CD4-positive, alpha-beta T cell treated with Interleukin-2 at 100 ng/mL for 4 hours (primary cell): Measurements from ENCODE around the gene TMIGD2.
"Not testable (repeated sequence)": the region's sequence is repeated elsewhere in the genome, so short reads cannot be mapped to it uniquely, and the experiment has no call there.

Experiments
- DNase-seq: peaks from one replicate; pipeline ENCODE4 v3.0.0-alpha.2; 2020; ENCODE audit warnings: low spot score

Gene TMIGD2

DNA sequence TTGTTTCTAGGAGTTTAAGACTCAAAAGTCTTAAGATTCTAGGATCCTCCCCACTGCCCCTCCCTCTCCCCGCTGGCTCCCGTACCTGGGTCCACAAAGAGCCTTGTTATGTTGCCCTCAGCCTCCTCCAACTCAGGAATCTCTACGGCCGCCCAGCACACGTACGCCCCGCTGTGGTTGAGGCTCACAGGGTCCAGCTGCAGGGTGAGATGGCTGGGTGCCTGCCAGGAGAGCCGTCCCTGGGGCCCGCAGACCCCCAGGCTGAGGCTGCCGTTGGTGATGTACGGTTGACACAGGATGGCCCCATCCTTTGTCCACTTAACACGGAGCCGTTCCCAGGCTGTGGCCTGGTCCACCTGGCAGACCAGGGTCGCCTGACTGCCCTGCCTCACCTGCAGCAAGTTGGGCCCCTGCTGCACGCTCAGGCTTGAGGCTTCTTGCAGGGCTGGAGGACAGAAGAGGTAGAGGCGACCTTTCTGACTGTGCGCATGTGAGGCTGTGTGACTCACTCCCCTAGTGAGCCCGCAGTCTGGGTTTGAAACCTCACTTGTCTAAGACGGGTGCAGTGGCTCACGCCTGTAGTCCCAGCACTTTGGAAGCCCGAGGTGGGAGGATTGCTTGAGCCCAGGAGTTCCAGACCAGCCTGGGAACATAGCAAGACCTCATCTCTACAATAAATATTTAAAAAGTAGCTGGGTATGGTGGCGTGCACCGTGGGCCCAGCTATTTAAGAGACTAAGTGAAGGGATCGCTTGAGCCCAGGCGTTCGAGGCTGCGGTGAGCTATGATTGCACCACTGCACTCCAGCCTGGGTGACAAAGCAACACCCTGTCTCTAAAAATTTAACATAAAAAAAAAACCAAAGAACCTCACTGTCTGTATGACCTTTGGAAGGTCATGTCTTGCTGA is 4.0 kb downstream of the TMIGD2 start:
- DNase-seq = no peak

DNA sequence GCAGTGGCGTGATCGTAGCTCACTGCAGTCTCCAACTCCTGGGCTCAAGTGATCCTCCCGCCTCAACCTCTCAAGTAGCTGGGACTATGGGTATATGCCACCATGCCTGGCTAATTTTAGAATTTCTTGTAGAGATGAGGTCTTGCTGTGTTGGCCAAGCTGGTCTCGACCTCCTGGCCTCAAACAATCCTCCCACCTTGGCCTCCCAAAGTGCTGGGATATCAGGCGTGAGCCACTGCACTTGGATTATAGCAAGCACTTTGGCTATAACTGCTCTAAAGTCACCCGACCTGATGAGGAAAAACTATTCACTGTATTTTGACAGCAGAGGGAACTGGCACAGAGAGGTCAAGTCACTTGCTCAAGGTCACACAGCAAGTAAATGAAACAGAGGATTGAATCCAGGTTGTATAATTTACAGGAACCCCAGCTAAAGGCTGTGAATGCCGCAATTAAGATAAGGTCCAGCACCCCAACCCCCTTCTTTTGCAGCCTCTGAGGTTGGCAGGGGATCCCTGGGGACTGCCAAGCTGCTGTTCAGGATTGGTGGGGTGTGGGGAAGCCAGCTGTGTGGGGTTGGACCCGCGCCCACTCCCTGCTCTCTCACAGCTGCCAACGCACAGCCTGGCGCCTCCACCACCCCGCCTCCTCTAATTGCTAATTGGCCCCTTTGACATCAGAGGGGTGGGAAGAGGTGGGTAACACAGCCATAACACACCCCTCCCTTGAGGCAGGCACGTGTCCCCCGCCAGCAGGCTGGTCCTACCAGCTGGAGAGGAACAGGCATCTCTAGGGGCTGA is 6.0 kb downstream of the TMIGD2 start:
- DNase-seq = no peak

DNA sequence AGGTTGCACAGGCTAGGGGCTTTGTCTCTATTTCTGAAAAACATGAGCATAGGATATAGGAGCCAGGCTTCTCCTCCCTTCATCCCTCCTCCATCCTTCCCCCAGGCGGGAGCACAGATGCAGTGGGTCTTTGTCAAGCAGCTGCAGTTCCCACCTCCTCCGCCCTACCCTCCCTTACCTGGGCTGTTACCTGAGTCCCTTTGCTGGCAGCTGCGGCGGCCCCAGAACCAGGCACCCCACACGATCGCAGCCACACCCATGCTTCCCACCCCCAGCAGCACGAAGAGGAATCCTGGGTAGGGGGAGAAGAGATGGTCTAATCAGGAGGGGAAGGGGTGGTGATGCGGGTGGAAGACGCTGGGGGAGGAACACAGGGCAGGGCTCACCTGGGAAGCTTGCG is 7.8 kb downstream of the TMIGD2 start:
- DNase-seq = no peak

DNA sequence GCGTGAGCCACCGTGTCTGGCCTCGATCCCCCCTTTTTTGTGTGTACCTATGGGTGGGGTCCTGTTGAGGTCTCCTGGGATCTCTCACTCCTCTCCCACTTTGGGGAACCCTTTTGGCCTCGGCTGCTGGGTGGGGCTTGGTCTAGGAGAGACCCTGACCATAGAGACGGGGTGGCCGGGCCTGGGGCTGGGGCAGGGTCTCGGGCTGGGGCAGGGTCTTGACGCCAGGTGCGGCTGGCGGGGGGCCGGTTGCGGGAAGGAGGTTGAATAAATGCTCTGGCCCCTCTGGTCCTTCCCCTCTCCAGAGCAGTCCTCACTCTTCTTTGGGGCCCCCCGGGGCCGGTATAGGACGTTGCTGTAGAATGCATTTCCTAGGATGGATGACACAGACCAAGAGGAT is 9.7 kb downstream of the TMIGD2 start:
- no peak for DNase-seq

DNA sequence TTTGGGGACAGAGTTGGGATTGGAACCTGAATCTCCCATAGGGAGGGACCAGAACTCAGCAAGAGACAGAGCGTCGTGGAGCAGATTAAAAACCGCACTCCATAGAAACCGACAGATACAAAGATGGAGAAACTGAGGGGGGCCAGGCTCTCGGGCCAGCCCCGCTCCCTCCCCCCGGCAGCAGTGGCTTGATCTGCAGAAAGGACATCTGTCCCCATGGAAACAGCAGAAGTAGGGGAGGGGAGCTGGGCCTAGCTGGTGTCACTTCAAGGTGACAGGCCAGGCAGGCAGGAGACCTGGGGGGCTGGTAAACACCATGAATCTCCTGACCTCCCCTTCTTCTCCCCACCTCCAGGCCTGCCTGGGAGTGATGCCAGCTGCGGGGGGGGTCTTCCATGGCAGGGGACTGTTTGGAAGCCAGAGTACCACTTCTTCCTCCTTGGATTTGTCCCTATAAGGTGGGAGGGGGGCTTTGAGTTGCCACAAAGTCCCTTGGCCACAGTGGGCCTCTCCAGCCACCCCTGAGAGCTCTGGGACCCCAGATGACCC is 10.9 kb downstream of the TMIGD2 start:
- DNase-seq = no peak

DNA sequence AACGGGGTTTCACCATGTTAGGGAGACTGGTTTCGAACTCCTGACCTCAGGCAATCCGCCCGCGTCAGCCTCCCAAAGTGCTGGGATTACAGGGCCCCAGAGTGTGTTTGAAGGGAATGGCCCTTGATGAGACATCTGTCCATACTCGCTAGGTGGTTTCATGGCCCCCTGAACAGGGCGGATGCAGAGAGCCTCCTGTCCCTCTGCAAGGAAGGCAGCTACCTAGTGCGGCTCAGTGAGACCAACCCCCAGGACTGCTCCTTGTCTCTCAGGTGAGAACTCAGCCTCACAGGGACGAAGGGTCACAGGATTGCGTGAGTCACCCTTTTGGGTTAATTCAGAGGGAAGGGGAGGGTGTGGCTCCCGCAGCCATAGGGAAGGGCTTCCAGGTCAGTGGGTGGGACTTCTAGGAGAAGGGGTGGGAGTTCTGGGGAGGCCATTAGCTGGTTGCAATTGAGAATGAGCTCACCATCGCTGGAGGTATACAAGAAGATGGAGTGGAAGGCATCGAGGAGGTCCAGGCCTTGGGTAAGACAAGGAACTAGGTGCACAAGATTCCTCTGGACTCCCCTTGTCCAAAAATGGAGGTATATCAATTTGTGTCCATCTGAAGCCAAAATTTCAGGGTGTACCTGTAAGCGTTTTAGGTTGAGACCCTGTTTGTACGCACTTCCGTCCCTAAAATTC is 14.0 kb downstream of the TMIGD2 start:
- no peak for DNase-seq

DNA sequence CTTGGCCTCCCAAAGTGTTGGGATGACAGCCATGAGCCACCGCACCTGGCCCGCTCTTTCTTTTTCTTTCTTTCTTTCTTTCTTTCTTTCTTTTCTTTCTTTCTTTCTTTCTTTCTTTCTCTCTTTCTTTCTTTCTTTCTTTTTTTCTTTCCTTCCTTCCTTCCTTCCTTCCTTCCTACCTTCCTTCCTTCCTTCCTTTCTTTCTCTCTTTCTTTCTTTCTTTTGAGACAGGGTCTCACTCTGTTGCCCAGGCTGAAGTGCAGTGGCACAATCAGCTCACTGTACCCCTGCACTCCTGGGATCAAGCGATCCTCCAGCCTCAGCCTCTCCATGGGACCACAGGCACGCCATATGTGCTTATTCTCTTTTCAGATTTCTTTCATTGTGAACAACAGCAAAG is 16.0 kb downstream of the TMIGD2 start:
- DNase-seq = not testable (repeated sequence)

DNA sequence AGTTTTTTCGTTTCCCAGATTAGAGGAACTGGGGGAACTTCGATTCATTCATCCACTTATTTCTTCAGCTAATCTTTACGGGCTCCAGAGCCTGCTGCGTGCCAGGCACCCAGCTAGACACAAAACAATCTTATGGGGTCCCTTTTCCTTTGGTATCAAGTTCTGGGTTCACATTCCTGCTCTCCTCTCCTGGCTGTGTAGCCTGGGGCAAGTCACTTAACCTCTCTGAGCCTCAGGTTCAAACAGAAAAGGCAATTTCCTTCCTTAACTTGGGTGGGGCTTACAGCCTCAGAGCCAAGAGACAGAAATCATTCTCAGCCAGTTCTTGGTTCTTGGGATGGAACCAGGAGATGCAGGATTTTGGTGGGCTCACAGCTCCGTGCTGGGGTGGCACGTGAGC is 17.2 kb downstream of the TMIGD2 start:
- DNase-seq = no peak

DNA sequence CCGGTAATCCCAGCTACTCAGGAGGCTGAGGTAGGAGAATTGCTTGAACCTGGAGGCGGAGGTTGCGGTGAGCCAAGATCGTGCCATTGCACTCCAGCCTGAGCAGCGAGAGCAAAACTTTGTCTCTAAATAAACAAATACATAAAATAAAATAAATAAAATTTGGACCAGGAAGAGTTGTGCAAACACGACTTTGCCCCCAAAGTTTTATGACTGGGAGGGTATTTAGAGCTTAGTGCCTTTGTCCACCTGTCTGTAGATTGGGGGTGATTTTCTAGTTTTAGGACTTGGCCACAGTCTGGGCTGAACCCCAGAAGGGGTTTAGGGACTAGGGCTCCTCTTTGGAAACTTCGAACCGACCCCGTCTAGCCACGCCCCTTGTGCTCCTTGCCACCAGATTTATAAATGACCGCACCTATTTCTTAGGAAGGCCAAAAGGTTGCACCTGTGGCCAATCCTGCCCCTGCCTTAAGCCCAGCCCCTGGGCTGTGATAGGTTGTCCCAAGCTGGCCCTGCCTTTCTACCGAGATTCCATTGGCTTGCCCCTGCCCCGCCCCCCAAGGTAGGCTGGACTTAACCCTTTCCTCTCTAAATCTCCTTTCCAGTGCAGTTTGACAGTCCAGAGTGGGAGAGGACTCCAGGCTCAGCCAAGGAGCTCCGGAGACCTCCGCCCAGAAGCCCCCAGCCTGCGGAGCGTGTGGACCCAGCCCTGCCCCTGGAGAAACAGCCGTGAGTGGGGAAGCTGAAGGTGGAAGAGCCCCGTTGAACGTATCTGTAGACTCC is 17.8 kb downstream of the TMIGD2 start:
- no peak for DNase-seq

DNA sequence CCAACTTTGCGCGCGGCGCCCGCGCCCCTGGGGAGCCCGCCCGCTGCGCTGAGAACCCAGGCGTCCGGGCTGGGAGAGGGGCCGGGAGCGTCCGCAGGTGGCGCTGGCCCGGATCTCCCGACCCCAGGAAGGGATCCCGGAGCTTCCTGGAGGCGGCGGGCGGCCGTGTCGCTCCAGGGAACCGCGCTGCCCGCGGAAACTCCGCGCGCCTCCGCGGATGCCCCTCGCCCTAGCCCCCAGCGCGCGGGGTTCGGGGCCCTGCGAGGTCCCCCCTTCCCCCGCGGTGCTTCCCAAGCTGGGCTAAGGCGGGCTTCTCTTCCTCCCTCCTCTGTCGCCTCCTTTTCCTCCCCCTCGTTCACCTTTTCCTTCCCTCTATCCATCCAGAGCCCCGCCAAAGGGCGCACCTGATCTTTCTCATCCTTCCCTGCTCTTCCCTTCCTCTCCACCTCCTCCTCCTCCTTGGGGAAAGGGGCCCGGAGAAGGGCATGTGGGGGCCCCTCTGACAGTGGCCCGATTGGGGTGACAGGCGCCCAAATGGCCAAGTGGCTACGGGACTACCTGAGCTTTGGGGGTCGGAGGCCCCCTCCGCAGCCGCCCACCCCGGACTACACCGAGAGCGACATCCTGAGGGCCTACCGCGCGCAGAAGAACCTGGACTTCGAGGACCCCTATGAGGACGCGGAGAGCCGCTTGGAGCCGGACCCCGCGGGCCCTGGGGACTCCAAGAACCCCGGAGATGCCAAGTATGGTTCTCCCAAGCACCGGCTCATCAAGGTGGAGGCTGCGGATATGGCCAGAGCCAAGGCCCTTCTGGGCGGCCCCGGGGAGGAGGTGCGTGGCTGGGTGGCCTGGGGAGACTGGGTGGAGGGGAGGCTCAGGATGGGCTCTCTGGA is 22.4 kb downstream of the TMIGD2 start:
- DNase-seq = no peak

DNA sequence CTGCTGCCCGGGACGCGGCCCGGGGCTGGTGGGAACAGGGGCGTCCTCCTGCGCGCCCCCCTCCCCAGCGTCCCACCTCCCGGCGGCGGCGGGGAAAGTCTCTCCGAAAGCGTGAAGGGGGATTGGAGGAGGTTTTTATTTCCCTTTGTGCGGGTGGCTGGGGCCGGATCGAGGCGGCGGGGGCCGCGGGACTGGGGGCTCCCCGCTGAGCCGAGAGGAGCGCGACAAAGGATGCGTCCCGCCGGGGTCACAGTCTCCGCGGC is 23.0 kb downstream of the TMIGD2 start:
- no peak for DNase-seq

DNA sequence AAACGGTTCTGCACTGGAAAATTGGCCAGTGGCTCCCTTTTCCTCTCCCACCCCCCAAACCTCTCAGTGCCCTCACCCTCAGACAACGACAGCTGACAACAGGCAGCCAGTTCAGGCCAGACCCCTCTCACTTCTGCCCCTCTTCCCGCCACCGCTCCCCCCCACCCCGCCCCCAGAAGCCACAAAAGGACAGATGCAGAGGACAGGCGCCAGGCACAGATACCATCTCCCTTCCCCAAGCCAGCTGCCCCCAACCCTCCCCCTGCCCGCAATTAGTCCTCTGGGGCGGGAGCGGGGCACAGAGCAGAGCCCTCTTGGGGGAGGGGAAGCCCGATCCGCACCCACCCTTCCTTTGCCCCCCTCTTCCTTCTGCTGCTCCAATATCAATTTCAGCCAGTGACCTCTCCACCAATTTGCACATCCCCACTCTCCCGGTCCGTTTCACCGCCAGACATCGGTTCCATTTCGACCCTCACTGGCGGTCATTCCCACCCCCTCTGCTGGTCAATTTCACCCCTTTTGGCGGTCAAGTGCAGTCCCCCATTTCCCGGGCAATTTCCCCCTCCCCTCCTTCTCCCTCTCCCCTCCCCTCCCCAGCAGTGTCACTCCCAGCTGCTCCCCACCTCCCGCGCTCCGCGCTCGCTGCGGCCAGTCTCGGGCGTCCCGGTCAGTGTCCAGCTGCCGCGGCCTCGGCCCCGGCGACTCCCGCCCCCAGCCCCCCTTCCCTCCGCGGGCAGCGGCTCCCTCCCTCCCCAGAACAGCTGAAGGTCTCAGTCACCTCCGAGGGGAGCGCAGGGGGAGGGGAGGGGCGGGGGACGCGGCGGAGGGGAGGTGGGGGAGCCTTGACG is 23.5 kb downstream of the TMIGD2 start, which contains the start of gene SHD:
SHD (plus strand) TSS at position 848 of the 848 bp plus-strand sequence. CDS start 798 bp downstream, outside the sequence.
- no peak for DNase-seq

DNA sequence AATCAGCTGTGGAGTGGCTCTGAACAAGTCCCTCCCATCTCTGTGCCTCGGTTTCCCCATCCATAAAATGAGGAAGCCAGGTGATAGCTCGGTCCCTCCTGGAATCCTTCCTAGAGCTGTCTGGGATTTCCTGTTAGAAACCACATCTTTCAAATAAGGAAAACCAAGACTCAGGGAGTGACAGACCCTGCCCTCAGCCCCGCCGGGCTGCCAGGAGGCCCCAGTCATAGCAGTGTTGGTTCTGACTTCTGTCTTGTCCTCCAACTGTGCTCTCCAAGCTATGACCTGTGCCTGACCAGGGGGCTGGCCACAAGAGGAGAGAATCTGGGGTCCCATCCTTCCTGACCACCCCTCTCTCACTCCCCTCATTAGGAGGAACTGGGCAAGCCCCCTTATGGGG is 24.2 kb downstream of the TMIGD2 start:
- no peak for DNase-seq

DNA sequence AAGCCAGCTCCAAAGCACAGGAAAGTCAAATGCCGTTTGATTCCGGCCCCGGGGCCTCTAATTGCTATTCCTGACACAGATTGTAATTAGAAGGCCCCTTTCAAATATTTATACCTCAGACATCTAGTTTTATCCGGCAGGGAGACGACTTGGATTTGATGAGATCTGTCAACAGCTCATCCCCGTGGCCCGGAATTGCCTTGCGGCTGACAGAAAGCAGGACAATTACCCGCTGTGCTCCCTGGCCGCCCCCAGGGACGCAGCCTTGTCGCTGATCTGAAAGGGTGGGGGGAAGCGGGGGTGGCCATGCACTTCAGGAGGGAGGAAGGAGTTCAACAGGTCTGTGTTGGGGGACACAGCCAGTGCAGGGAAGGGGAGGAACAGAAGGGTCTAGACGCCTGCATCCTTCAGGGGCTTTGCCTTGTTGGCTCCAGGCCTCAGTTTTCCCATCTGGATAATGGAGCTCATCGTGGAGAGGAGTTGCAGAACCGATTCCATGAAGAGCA is 24.9 kb downstream of the TMIGD2 start:
- no peak for DNase-seq

DNA sequence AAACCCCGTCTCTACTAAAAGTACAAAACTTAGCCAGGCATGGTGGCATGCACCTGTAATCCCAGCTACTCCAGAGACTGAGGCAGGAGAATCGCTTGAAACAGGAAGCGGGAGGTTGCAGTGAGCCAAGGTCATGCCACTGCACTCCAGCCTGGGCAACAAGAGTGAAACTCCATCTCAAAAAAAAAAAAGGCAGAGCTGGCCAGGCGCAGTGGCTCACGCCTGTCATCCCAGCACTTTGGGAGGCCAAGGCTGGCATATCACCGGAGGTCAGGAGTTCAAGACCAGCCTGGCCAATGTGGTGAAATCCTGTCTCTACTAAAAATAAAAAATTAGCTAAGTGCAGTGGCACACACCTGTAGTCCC is 27.9 kb downstream of the TMIGD2 start:
- not testable (repeated sequence) for DNase-seq

DNA sequence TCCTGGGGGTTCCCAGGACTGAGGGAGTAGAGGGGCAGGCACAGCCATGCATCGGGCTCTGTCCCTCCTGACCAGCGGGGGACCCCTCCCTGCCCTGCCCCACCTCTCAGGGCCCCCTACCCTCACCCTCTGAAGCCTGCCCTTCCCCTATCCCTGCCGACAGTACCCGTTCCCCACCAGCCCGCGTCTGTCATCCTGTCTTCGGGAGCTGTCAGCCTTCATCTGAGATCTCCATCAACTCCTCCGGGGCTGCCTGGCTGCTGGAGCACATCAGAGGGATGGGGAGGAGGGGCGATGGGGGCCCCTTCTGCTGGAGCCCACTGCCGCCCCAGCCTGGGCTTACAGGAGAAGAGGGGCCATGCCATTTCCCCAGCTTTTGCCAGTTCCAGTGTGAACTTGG is 29.3 kb downstream of the TMIGD2 start:
- no peak for DNase-seq

DNA sequence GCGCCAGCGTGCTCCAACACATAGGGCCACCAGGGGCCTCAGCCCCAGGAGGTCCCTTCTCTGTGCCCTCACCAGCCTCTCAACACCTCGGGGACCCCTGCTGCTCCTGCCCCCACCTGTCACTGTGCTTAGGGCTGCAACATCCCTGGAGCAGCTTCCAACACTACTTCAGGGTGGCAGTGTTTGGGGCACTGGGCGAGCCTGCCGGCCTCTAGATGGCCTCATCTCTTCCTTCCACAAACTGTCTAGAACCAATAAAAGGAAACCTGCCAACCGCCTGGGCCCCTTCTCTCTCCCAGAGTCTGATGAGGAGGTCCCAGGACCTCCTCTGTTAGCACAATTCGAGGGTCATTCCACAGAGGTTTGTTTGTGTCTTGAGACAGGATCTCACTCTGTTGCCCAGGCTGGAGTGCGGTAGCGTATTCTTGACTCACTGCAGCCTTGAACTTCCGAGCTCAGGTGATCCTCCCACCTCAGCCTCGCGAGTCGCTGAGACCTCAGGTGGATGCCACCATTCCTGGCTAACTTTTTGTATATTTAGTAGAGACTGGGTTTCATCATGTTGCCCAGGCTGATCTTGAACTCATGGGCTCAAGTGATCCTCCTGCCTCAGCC is 33.3 kb downstream of the TMIGD2 start:
- no peak for DNase-seq

DNA sequence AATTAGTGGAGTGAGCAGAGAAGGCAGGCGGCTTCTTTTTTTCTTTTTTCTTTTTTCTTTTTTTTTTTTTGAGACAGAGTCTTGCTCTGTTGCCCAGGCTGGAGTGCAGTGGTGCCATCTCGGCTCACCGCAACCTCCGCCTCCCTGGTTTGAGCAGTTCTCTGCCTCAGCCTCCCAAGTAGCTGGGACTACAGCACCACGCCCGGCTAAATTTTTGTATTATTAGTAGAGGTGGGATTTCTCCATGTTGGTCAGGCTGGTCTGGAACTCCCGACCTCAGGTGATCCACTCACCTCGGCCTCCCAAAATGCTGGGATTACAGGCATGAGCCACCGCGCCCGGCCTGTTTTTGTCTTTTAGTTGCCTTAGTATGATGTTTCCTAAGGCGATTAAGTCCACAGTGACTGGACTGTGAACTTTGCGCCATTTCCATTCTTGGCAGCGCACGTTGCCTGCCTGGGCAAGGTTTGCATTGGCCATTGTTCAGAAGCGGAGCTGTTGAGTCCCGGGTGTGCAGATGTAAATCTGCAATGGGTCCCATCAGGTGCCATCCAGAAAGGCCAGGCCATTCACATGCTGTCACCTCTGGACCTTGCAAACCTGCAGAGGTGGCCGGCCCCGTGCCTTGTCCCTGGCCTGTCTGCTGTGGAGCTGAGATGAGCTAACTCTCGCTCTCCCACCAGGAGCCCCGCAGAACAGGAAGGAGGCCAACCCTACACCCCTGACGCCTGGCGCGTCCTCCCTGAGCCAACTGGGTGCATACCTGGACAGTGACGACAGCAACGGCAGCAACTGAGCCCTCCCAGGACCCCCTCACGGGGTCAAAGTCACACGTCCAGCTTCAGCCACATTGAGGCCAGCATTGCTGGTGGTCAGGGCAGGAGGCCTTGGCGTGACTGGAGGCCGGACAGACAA is 34.0 kb downstream of the TMIGD2 start:
- DNase-seq = no peak
